GM20431 (cell line): ENCODE measurements around the gene CMTM5.
"Not testable (repeated sequence)": the region's sequence is repeated elsewhere in the genome, so short reads cannot be mapped to it uniquely, and the experiment has no call there.

Source experiments
- in situ Hi-C: fragments of 300-500 bp; cut with MseI, MboI; formaldehyde crosslinking; loops from one replicate; pipeline ENCODE4 v1.15.0; 2020; ENCODE audit warnings: low sequenced_read_pairs; ENCODE audit not compliant: unreplicated experiment

The CMTM5 gene

DNA sequence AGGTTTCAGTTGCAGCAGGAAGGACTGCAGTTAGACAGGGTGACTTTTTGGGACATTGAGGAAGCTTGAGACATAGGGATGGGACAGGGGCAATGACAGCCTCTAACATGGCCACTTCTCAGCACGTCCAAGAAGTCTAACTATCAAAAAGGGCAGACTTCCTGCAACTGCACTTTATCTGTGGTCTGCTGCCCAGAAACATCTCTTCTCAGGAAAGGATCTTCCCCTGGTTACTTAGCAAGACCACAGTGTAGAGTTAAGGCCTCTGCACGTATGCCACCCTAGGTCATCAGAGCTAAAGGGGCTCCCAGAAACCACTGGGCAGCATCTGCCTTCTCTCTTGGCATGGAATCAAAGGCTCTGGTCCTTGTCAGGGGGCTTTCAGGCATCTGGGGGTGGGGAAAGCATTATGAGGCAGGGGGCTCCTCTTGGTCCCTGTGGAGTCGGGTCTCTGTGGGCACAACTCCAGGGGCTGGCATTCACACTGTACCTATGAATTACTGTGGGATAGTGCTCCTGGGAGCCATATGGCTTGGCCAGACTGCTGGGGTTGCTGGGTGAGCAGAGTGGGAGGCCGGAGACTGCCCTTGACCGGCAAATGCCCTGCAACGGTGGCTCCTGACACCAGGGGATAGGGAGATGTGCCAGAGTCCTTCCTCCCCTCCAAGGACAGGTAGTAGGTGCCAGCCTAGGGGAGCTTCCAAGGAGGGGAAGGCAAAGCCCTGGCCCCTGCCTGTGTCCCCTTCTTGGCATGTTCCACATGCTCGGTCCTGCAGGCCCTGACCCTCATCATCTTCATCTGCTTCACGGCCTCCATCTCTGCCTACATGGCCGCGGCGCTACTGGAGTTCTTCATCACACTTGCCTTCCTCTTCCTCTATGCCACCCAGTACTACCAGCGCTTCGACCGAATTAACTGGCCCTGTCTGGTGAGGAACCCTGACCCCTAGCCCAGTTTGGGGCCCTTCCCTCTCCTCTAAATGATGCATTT is 1.0 kb downstream of the CMTM5 start:
- in situ Hi-C loops, result no loop called here

GRCh38 chr14:23378612-23379220 is 1.9 kb downstream of the CMTM5 start:
- in situ Hi-C loops, result no loop called here

DNA sequence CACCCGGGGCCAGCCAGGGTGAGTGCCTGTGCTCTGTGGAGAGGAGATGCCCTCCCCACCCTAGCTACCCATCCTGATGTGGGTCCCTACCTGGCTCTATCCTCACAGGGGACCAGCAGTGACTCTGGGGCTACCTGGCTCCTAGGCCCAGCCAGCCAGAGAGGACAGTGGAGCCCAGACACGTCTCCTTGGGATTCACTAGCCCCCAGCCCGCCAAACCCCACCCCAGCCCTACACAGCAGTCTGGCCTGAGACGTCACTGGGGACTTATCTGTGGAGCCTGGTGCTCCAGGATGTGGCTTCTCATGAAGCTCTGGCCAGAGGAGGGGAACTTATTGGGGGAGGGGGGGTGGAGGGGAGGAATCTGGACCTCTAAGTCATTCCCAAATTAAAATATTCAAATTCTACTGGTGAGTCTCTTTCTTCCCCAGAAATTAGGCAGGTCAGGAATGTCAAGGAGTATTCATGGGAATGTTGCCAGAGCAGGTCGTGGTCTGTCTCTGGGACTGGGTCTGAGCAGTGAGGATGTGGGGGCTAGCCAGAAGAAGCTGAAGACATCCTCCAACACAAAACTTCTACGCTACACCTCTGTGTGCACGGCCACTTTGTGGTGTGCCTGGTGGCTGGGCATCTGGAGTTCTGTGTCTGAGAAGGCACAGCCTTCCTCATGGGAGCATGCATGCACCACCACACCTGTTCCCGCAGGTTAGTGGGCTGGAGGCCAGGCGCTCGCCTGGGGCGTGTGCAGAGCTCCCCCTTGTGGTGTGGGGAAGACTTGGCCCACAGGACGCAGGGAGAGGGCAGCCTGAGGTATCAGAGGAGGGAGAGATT is 2.7 kb downstream of the CMTM5 start:
- in situ Hi-C loops, result no loop called here

DNA sequence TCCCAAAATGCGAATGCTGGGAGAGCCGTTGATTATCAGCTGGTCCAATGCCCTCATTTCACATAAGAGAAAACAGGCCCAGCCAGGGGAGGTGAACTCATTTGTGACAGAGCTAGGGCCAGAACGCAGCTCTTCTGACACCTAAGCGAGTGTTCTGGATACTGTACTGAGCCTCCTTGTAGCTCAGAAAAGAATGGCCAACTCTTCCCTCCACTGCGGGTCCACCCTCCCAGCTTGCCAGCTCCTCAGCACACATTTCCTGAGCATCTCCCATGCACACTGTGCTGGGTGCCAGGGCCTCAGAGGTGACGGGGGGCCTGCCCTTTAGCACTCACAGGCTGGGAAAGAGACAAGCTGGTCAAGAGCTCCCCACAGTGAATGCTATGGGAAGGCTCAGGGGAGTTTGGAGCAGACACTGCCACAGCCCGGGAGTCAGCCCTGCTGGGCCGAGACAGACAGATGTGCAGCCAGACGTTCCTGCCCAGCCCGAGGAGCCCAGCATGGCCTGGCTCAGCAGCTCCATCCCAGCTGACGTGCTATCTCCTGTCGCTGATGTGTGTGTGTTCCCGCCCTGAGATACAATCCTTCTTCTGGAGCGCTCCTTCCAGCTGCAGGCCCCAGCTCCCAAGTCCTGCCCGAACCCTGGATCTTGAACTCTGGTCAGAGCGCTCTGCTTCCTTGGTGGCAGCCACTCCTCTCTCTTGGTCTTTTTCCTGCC is 3.5 kb downstream of the CMTM5 start:
- in situ Hi-C loops, result no loop called here

DNA sequence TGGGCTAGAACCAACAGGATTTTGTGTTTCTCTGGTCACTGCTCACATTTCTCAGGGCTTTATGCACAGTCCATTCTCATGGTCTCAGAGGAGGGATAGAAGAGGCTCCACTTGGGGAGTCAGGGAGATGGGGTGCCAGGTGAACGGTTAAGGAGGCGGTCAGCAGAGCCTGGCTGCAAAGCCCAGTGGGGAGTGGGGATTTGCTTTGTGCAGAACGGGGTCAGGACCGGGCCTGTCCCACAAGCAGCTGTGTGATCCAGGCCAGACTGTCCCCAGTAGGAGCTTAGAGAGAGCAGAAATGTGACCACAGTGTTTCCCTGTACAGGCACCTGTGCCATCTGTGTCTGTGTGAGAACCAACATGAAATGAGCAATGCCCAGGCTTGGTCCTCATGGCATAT is 4.1 kb downstream of the CMTM5 start:
- in situ Hi-C loops, result no loop called here

DNA sequence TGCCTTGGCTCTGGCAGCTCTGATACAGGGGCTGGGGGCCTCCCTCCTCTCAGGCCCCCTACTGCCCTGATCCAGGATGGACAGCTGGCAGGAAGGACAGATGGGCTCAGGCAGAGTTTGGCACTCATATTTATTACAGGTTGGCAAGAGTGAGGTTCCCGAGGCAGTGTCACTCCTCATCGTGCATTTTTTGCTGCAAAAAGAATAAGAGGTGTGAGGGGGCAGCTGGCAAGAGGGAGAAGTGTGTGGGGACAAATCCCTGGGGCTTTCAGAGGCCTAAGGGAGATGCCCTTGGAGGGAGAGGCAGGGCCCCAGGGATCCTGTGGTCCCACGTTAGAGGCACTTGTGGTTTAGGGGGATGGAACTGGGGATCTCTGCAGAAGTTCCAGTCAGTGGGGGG is 5.0 kb downstream of the CMTM5 start:
- in situ Hi-C loops, result no loop called here

DNA sequence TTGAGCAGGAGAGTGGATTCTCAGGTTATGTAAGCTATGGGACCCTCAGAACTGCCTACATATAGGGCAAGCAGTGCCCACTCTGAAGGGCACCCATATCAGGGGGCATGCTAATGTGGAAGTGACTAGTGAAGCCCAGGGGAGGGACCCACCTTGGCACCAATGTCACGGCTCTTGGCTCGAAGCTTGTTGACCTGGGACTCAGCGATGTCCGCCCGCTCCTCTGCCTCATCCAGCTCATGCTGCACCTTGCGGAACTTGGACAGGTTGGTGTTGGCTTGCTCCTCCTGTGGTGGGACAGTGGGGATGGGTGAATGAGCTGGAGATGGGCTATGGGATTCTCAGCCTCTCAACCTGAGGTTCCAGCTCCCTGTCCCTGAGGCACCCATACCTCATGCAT is 5.4 kb downstream of the CMTM5 start:
- in situ Hi-C loops, result no loop called here

- in situ Hi-C loops, result no loop called here
Observed at GRCh38 chr14:23382731-23383440, 6.0 kb downstream of the CMTM5 start.

DNA sequence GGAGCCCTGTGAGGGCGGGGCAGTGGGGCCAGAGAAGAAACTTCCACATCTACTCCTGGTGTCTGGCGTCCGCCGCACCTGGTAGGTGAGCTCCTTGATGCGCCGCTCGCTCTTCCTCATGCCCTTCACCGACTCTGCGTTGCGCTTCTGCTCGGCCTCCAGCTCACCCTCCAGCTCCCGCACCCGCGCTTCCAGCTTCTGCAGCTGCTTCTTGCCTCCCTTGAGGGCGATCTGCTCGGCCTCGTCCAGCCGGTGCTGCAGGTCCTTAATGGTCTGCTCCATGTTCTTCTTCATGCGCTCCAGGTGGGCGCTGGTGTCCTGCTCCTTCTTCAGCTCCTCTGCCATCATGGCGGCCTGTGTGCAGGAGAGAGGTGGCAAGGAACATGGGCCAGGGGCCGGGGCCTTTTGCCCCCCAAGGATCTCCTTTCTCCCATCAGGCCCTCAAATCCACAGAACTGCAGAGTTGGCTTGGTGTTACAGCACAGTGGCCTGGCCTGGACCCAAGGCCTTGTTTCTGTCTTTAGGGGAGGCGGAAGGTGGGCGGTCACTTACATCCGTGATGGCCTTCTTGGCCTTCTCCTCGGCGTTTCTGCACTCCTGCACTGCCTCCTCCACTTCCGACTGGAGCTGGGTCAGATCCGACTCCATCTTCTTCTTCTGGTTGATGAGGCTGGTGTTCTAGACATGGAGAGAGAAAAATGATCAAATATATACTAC is 7.7 kb downstream of the CMTM5 start:
- in situ Hi-C loops, result no loop called here

GRCh38 chr14:23385244-23385641 is 8.4 kb downstream of the CMTM5 start:
- in situ Hi-C loops, result no loop called here

- in situ Hi-C loops, result no loop called here
Observed at GRCh38 chr14:23385642-23386265, 8.9 kb downstream of the CMTM5 start.

- in situ Hi-C loops, result not testable (repeated sequence)
Observed at GRCh38 chr14:23386266-23386657, 9.4 kb downstream of the CMTM5 start.

DNA sequence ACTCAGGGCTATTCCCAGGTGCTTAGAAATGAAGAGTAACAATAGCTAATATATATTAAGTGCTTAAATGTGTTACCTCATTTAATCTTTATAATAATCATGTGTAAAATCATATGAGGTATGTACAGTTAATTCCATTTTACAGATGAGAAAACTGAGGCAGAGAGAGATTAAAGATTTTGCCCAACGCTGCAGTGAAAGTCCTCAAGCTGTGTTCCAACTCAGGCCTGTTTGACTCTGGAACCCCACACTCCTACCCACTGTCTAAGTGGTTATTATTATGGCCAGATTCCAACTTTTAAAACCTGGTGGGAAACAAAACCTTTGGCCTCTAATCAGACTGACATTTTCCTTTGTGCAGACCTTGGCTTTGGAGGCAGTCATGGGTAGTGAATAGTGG is 10.2 kb downstream of the CMTM5 start:
- in situ Hi-C loops, result no loop called here

DNA sequence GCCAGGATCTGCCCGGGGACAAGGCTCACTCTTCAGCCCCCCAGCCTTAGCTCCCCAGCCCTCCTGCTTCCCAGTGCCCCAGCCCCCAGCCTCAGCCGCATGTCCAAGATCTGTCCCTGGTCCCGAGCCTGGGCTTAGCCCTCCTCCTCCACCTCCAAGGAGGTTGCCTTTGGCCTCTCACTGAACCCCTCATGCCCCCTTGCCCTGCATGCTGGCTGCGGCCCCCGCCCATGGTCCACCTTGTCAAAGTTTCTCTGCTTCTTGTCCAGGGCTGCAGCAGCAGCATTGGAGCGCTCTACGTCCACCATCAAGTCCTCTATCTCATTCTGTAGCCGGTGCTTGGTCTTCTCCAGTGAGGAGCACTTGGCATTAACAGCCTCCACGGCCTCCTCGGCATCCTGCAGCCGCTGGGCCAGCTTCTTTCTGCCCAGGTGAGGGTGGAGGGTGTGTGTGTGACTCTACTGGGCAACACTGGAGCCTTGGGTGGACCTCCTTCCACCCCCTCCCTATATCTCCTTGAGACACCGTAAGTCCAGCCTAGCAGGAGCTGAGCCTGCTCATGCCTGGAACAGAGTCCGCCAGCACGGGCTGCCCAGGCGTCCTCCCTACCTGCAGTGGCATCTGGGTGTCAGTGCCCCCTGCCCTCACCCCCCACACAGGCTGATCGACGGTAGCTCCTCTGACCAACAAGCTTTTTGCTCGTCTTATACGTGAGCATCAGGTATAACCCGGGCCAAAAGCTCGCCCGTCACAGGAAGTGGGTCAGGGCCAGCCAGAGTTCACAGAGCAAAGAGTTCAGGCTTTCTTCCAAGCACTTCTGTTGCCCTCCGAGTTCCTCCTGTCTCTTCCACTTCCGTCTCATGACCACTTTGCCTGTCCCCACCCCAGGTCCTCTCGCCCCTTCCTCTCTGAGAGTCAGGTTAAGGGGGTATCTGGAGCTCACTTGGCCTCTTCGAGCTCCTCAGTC is 11.4 kb downstream of the CMTM5 start:
- in situ Hi-C loops, result no loop called here

DNA sequence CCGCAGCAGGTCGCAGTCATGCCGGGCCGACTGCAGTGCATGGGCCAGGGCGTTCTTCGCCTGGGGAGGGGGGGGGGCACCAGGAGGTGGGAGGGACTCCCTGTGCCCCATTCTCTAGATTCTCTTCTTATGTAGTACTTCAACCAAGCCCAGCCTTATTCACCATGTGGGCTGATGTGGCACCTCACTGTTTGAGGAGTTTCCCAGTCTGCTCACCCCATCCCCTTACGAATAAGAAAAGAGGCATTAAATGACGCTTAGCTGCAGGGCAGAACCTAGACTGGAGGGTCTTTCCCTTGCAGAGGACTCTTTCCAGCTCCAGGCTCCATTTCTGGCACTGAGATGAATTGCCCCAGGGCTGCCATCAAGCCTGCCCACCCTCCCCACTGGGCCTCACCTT is 12.2 kb downstream of the CMTM5 start:
- in situ Hi-C loops, result no loop called here

- in situ Hi-C loops, result no loop called here
Observed at GRCh38 chr14:23389396-23389795, 12.6 kb downstream of the CMTM5 start.

DNA sequence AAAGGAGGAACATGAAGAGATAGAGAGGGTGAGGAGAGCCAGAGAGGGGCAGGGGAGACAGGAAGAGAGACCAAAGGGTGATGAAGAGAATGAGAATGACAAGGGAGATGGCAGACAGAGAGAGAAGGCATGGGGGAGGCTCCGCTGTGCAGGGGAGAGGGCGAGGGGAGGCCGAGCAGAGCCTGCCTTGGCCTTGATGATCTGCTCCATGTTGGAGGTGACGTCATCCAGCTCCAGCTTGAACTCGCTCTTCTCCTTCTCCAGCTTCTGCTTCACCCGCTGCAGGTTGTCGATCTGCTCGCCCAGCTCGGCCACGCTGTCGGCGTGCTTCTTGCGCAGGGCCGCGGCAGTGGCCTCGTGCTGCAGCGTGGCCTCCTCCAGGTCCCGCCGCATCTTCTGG is 13.0 kb downstream of the CMTM5 start:
- in situ Hi-C loops, result not testable (repeated sequence)
